GM10248 (cell line): Measurements from ENCODE around the gene NLRP9.

ENCODE experiments used
- CTCF ChIA-PET: fragments of 300-600 bp; sonication (Branson Sonifier 250); formaldehyde crosslinking; extraction: SDS; loops from one replicate; lab custom pipeline; 2021; ENCODE audit warnings: antibody characterized with exemption; lab: Yijun Ruan, JAX
- POLR2A ChIA-PET: fragments of 350-650 bp; sonication (Branson Sonifier 250); formaldehyde crosslinking; extraction: SDS; loops from one replicate; lab custom pipeline; 2020; ENCODE audit warnings: antibody characterized with exemption; lab: Yijun Ruan, JAX
- DNase-seq: peaks from one replicate; pipeline ENCODE4 v3.0.0; 2012; ENCODE audit errors: extremely low spot score
- TF ChIP-seq, protein P1 (sequence below): IDR thresholded peaks from 2 replicates; pipeline ENCODE4 v1.5.1; 2012; ENCODE audit warnings: mild to moderate bottlenecking, low read depth; ENCODE audit errors: extremely low read depth, missing control alignments, control extremely low read depth

The NLRP9 gene

GRCh38 chr19:55692681-55693081 is 45.5 kb downstream of the NLRP9 start:
- no peak for DNase-seq
- TF ChIP-seq, protein P1, sequence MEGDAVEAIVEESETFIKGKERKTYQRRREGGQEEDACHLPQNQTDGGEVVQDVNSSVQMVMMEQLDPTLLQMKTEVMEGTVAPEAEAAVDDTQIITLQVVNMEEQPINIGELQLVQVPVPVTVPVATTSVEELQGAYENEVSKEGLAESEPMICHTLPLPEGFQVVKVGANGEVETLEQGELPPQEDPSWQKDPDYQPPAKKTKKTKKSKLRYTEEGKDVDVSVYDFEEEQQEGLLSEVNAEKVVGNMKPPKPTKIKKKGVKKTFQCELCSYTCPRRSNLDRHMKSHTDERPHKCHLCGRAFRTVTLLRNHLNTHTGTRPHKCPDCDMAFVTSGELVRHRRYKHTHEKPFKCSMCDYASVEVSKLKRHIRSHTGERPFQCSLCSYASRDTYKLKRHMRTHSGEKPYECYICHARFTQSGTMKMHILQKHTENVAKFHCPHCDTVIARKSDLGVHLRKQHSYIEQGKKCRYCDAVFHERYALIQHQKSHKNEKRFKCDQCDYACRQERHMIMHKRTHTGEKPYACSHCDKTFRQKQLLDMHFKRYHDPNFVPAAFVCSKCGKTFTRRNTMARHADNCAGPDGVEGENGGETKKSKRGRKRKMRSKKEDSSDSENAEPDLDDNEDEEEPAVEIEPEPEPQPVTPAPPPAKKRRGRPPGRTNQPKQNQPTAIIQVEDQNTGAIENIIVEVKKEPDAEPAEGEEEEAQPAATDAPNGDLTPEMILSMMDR, result no peak
- POLR2A ChIA-PET, result no interaction called here
- CTCF ChIA-PET, result interaction anchor here (1.0 kb wide), 1 partner anchor 16 kb away, joined by 4 read pairs; no protein-coding TSS in a partner anchor

- no peak for DNase-seq
- ChIA-PET CTCF (no interaction called here), POLR2A (no interaction called here)
- TF ChIP-seq, protein P1, result no peak
These were observed 46.4 kb downstream of the NLRP9 start for GRCh38 chr19:55691561-55692481.

DNA sequence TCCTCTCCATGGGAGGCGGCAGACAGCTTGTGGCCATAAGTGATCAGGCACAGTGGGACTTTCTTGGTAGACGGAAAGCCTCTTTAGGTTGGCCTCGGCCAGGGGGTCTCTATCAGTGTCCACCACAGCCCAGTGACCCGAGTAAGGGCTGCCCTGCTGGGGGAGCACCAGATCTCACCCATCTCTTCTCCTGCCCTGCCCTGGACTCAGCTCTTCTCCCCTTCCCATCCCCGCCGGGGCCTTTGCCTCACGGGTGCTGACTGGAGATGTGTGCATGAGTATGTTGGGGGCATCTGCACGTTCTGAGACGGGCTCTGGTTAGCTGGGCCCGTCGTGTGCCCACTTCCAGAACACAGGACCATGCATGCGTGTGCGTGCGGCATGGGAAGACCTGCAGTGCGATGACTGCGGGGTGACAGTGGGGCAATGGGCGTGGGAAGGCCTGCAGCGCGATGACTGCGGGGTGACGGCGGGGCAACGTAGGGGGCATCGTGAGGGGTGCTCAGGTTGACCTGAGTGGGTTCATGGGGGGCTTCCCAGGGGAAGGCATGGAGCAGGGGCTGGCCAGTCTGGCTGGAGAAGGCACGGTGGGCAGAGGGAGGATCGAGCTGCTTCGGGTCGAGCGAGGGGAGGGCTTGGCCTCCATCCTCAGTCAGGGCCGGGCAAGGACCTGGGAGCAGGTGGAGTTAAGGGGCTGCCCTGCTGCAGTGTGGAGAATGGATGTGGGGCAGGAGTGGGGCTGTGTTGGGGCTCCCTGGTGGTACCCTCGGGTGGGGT is 47.2 kb downstream of the NLRP9 start:
- DNase-seq, result no peak
- TF ChIP-seq, protein P1, result no peak
- ChIA-PET POLR2A (no interaction called here), CTCF (interaction anchor here (1.3 kb wide), 1 partner anchor 13 kb away, joined by 4 read pairs; no protein-coding TSS in a partner anchor)

DNA sequence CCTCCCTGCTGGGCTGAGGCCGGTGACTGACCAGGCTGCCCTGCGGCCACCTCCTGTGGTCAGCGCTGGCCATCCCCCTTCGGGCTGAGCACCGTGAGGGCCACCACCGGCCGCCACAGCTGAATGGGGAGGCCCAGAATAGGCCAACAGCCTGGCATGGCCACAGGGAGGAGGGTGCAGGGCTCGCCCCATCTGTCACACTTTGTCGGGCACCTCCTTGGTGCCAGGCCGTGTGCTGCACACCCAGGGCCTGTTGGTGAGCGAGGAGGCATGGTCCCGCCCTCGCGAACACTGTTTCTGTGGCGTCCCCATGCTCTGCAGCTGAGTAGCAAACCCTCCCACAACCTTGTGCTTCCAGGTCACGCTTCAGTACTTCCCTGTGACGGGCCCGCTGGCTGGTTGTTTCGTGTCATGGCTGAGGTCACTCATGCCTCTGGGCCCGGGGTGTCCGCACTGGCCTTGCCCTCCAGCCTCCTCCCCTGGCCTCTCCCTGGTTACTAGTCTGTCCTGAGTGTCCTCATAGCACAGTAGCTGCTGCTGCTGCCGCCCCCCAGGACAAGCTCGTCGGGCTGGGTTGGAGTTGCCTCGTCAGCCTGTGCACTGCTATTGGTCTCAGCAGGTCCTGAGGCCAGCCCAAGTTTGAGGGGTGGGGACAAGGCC is 48.0 kb downstream of the NLRP9 start:
- POLR2A ChIA-PET, result no interaction called here
- no peak for DNase-seq

GRCh38 chr19:55689411-55690108 is 48.6 kb downstream of the NLRP9 start:
- ChIA-PET CTCF (no interaction called here), POLR2A (no interaction called here)
- TF ChIP-seq, protein P1, result no peak
- DNase-seq, result no peak

More for the DNA sequence above, 48.0 kb downstream of the NLRP9 start:
- CTCF ChIA-PET, result interaction anchor here (1.3 kb wide), 1 partner anchor 13 kb away, joined by 4 read pairs; no protein-coding TSS in a partner anchor
- TF ChIP-seq, protein P1, result no peak
